IMR-90 (cell line): ENCODE data around the gene TMEM40. TPM values are rescaled to one million over a fixed set of nuclear protein-coding genes. Genes with fewer than 3 reads are reported as not detected.

Experiments used
- ATAC-seq: fragments of 200-7000 bp; cut with Tn5 transposase; 2 replicates; pipeline ENCODE4 v1.9.1; 2020; ENCODE audit warnings: low read depth, mild to moderate bottlenecking, moderate library complexity
- BruUV-seq: library from RNA; stranded (reverse); fragments of 400-500 nt; replicated peaks from 2 replicates; lab custom pipeline; 2021; lab: Mats Ljungman, UMichigan
- CTCF ChIA-PET: fragments of 300-600 bp; formaldehyde crosslinking; extraction: SDS; loops from one replicate; lab custom pipeline; 2021; ENCODE audit warnings: antibody characterized with exemption; lab: Yijun Ruan, JAX
- POLR2A ChIA-PET: fragments of 300-600 bp; sonication (Branson Sonifier 250); formaldehyde crosslinking; loops from one replicate; lab custom pipeline; 2022; ENCODE audit warnings: antibody characterized with exemption; ENCODE audit not compliant: unreplicated experiment; lab: Charles Lee
- DNase-seq: peaks from one replicate; pipeline ENCODE4 v3.0.0; 2013
- H2AFZ ChIP-seq: replicated peaks from 2 replicates; pipeline ENCODE3; 2013; ENCODE audit warnings: low read length, mild to moderate bottlenecking; ENCODE audit not compliant: poor library complexity
- H2AK5ac ChIP-seq: 2 replicates; pipeline ENCODE4 v1.6.1; 2013; ENCODE audit warnings: low read depth, low read length, inconsistent platforms
- H2AK9ac ChIP-seq: replicated peaks from 2 replicates; pipeline ENCODE3; 2013; ENCODE audit warnings: mild to moderate bottlenecking, low read depth, low read length, moderate library complexity; ENCODE audit not compliant: poor library complexity
- H2BK120ac ChIP-seq: 2 replicates; pipeline ENCODE4 v1.6.1; 2013; ENCODE audit warnings: low read depth, low read length, inconsistent platforms
- H2BK15ac ChIP-seq: 3 replicates; pipeline ENCODE4 v1.6.1; 2013; ENCODE audit warnings: low read depth, low read length, inconsistent platforms
- H2BK20ac ChIP-seq: 2 replicates; pipeline ENCODE4 v1.6.1; 2013; ENCODE audit warnings: low read depth, mild to moderate bottlenecking, inconsistent platforms, low read length, moderate library complexity
- H2BK5ac ChIP-seq: 2 replicates; pipeline ENCODE4 v1.6.1; 2013; ENCODE audit warnings: mild to moderate bottlenecking, low read depth, low read length, inconsistent platforms; ENCODE audit not compliant: poor library complexity, severe bottlenecking
- H3K14ac ChIP-seq: replicated peaks from 2 replicates; pipeline ENCODE4 v1.6.1; 2013; ENCODE audit warnings: low read depth, low read length, inconsistent platforms
- H3K18ac ChIP-seq: 2 replicates; pipeline ENCODE4 v1.6.1; 2013; ENCODE audit warnings: low read depth, low read length, control low read depth
- H3K23ac ChIP-seq: 2 replicates; pipeline ENCODE4 v1.6.1; 2013; ENCODE audit warnings: low read depth, low read length, inconsistent platforms
- H3K27ac ChIP-seq: 2 replicates; pipeline ENCODE4 v1.5.1; 2013; ENCODE audit warnings: mild to moderate bottlenecking, control low read depth, low read length; ENCODE audit not compliant: insufficient read depth
- H3K27me3 ChIP-seq: 2 replicates; pipeline ENCODE4 v1.6.1; 2013; ENCODE audit warnings: low read length; ENCODE audit not compliant: control insufficient read depth, insufficient read depth
- H3K36me3 ChIP-seq: 2 replicates; pipeline ENCODE4 v1.6.1; 2013; ENCODE audit warnings: low read length, mixed read lengths; ENCODE audit not compliant: control insufficient read depth, insufficient read depth
- H3K4ac ChIP-seq: 2 replicates; pipeline ENCODE4 v1.6.1; 2013; ENCODE audit warnings: low read depth, low read length, inconsistent platforms
- H3K4me1 ChIP-seq: 2 replicates; pipeline ENCODE4 v1.6.1; 2013; ENCODE audit warnings: low read length, mixed read lengths; ENCODE audit not compliant: control insufficient read depth, insufficient read depth
- H3K4me2 ChIP-seq: 2 replicates; pipeline ENCODE4 v1.6.1; 2013; ENCODE audit warnings: low read depth, mild to moderate bottlenecking, control low read depth, low read length, moderate library complexity
- H3K4me3 ChIP-seq: 2 replicates; pipeline ENCODE4 v1.5.1; 2013; ENCODE audit warnings: low read depth, mild to moderate bottlenecking, control low read depth, low read length, moderate library complexity; ENCODE audit not compliant: insufficient read depth
- H3K56ac ChIP-seq: 2 replicates; pipeline ENCODE4 v1.6.1; 2013; ENCODE audit warnings: low read length, inconsistent platforms; ENCODE audit not compliant: insufficient read depth; ENCODE audit errors: extremely low read depth
- H3K79me1 ChIP-seq, 2 experiments: 2 replicates each; pipeline ENCODE4 v1.6.1; 2013; ENCODE audit warnings: low read length in 2 of 2, inconsistent platforms in 1 of 2, low read depth in 1 of 2
- H3K9ac ChIP-seq: 2 replicates; pipeline ENCODE4 v1.6.1; 2013; ENCODE audit warnings: low read depth, low read length, control low read depth
- H3K9me1 ChIP-seq: 2 replicates; pipeline ENCODE4 v1.6.1; 2013; ENCODE audit warnings: low read length, inconsistent platforms; ENCODE audit not compliant: insufficient read depth
- H3K9me3 ChIP-seq: 2 replicates; pipeline ENCODE4 v1.6.1; 2013; ENCODE audit warnings: low read length; ENCODE audit not compliant: control insufficient read depth, insufficient read depth
- H4K20me1 ChIP-seq: 2 replicates; pipeline ENCODE4 v1.6.1; 2013; ENCODE audit warnings: low read length, inconsistent platforms; ENCODE audit not compliant: insufficient read depth
- H4K5ac ChIP-seq: 2 replicates; pipeline ENCODE4 v1.6.1; 2013; ENCODE audit warnings: mild to moderate bottlenecking, low read depth, low read length, control low read depth
- H4K8ac ChIP-seq, 2 experiments: 2 replicates each; pipeline ENCODE4 v1.6.1; 2013; ENCODE audit warnings: low read depth in 2 of 2, low read length in 2 of 2, control low read depth in 1 of 2, inconsistent platforms in 1 of 2
- H4K91ac ChIP-seq: 2 replicates; pipeline ENCODE4 v1.6.1; 2013; ENCODE audit warnings: low read depth, low read length, inconsistent platforms; ENCODE audit not compliant: insufficient read depth
- MAFK ChIP-seq: IDR thresholded peaks from 2 replicates; pipeline ENCODE4 v1.6.1; 2012; ENCODE audit warnings: low read depth, low read length, improper control_type of control experiment
- RAD21 ChIP-seq: IDR thresholded peaks from 2 replicates; pipeline ENCODE4 v1.6.1; 2012; ENCODE audit warnings: low read length, improper control_type of control experiment
- RCOR1 ChIP-seq: IDR thresholded peaks from 2 replicates; pipeline ENCODE4 v1.6.1; 2012; ENCODE audit warnings: mild to moderate bottlenecking, low read length, improper control_type of control experiment; ENCODE audit not compliant: insufficient replicate concordance
- WGBS, 2 experiments: methylation state at CpG; one replicate each; pipeline versions ENCODE4 v1.1.5 to v1.1.7; 2013; ENCODE audit warnings: missing lambda C conversion rate in 2 of 2; ENCODE audit not compliant: insufficient read length in 1 of 2; ENCODE audit errors: extremely low coverage in 2 of 2; 5-methylcytosine and 5-hydroxymethylcytosine counted together
- dilution Hi-C: fragments of 300-500 bp; cut with HindIII; formaldehyde crosslinking; loops from one replicate; pipeline ENCODE4 v1.14.3; 2018; ENCODE audit warnings: low sequenced_read_pairs; ENCODE audit not compliant: unreplicated experiment
- in situ Hi-C: fragments of 300-500 bp; cut with MboI; formaldehyde crosslinking; loops from 3 replicates; pipeline ENCODE4 v1.14.3; 2019; ENCODE audit warnings: low sequenced_read_pairs, inconsistent platforms, mixed read lengths
- intact Hi-C: fragments of 100-400 bp; cut with micrococcal nuclease; formaldehyde crosslinking; loops from 2 replicates; pipeline ENCODE4 v1.10.0; 2022
- polyA plus RNA-seq, 3 experiments: library from polyadenylated mRNA; depleted of rRNA; stranded (reverse); fragments of >200 nt; gene quantifications; 2 replicates each; pipeline ENCODE4 v1.2.3, GENCODE V29; 2012; ENCODE audit warnings: low replicate concordance in 1 of 3
- total RNA-seq: library from RNA; depleted of rRNA; stranded (reverse); fragments of >200 nt; gene quantifications from 2 replicates; pipeline ENCODE4 v1.2.3, GENCODE V29; 2012

TMEM40 gene
- total and polyA plus RNA-seq, 2 of the 4 experiments (the other 2 are of a cell fraction), result 0.27 TPM; not detected in 1

GRCh38 chr3:12729051-12729651 is 29.9 kb downstream of the TMEM40 start:
- DNase-seq, result peak; percentile 60
- Histone ChIP-seq H3K56ac (no peak overlapping the region), H2BK5ac (no peak overlapping the region), H3K4me1 (peaks cover 3% of the 10 kb centered on the region; the same call in 1 of the 2 replicates), H3K14ac (no peak overlapping the region), H3K9me3 (0 out of 2 replicates have a peak, but pooled peaks cover 4% of the 10 kb centered on the region), H3K4me3 (no peak overlapping the region), H4K91ac (no peak overlapping the region), H3K79me1 (no peaks in the 10 kb centered on the region), H4K20me1 (no peaks in the 10 kb centered on the region), H2AK9ac (no peak overlapping the region), H3K27ac (no peak overlapping the region), H3K23ac (no peak overlapping the region), H4K5ac (no peak overlapping the region), H2AFZ (peak overlapping the region; percentile 85), H3K4ac (no peak overlapping the region), H2AK5ac (no peak overlapping the region), H3K9ac (no peak overlapping the region), H2BK20ac (no peak overlapping the region), H3K4me2 (no peak overlapping the region; the same call in 1 of the 2 replicates), H3K18ac (no peak overlapping the region), H2BK15ac (no peak overlapping the region), H2BK120ac (no peak overlapping the region), H3K9me1 (no peaks in the 10 kb centered on the region), H4K8ac (no peak overlapping the region; a peak in 1 of 4 replicates), H3K36me3 (no peaks in the 10 kb centered on the region), H3K27me3 (peaks cover 2% of the 10 kb centered on the region)
- CTCF ChIA-PET, result interaction anchor here (0.7 to 0.8 kb wide), 2 partner anchors 9 to 18 kb away, joined by 3 to 4 read pairs; no protein-coding TSS in a partner anchor
- TF ChIP-seq MAFK (no peak), RCOR1 (no peak), RAD21 (no peak)
- intact Hi-C loops, result no loop called here
- POLR2A ChIA-PET, result no interaction called here
- in situ Hi-C loops, result no loop called here
- no TSS peak for BruUV-seq
- dilution Hi-C loops, result no loop called here
- 0% methylated on average over 2 of the region's 7 CpGs; no CpG with 5 or more reads in 1 of the 2 experiments for WGBS, 2 experiments
- ATAC-seq, result peak; percentile 27; the same call in 1 of the 2 replicates
